HepG2 (cell line): ENCODE results near the gene ERF. TPM values are rescaled to one million over a fixed set of nuclear protein-coding genes. Genes with fewer than 3 reads are reported as not detected.

ENCODE experiments used
- CC2D1A ChIP-seq: sonication (generic); formaldehyde crosslinking; IDR thresholded peaks from 2 replicates; pipeline ENCODE4 v1.8.1; 2023; ENCODE audit warnings: mild to moderate bottlenecking, missing genetic modification reagents
- CHD4 ChIP-seq: fragments of 200-600 bp; sonication (generic); IDR thresholded peaks from 2 replicates; pipeline ENCODE4 v1.7.0; 2017; ENCODE audit warnings: mild to moderate bottlenecking, low read length, borderline replicate concordance
- KDM5A ChIP-seq: fragments of 200-600 bp; sonication (generic); IDR thresholded peaks from 2 replicates; pipeline ENCODE4 v1.7.0; 2018; ENCODE audit warnings: antibody characterized with exemption, mild to moderate bottlenecking, low read length, borderline replicate concordance
- KLF6 ChIP-seq: IDR thresholded peaks from 2 replicates; pipeline ENCODE4 v1.8.0; 2016; ENCODE audit warnings: missing biosample characterization, missing genetic modification reagents
- MAF1 ChIP-seq: sonication (generic); formaldehyde crosslinking; IDR thresholded peaks from 2 replicates; pipeline ENCODE4 v1.5.0; 2020; ENCODE audit warnings: missing genetic modification reagents, borderline replicate concordance
- MIER3 ChIP-seq: IDR thresholded peaks from 2 replicates; pipeline ENCODE4 v1.6.1; 2016; ENCODE audit warnings: missing compliant biosample characterization, borderline replicate concordance
- NR2F6 ChIP-seq, 2 experiments: IDR thresholded peaks; 2 replicates each; pipeline ENCODE4 v1.6.1; 2016; ENCODE audit warnings: antibody characterized with exemption in 1 of 2, mild to moderate bottlenecking in 1 of 2
- ONECUT2 ChIP-seq: sonication (generic); formaldehyde crosslinking; IDR thresholded peaks from 2 replicates; pipeline ENCODE4 v1.4.0; 2020; ENCODE audit warnings: missing genetic modification reagents
- PAF1 ChIP-seq: IDR thresholded peaks from 2 replicates; pipeline ENCODE4 v1.6.1; 2016; ENCODE audit warnings: missing genetic modification reagents, missing compliant biosample characterization
- PAX8 ChIP-seq: sonication (generic); formaldehyde crosslinking; IDR thresholded peaks from 2 replicates; pipeline ENCODE4 v1.8.0; 2022; ENCODE audit warnings: mild to moderate bottlenecking, missing genetic modification reagents, borderline replicate concordance
- PHF21A ChIP-seq: sonication (generic); formaldehyde crosslinking; IDR thresholded peaks from 2 replicates; pipeline ENCODE4 v1.5.0; 2020; ENCODE audit warnings: mild to moderate bottlenecking, missing genetic modification reagents
- PITX1 ChIP-seq: sonication (generic); formaldehyde crosslinking; IDR thresholded peaks from 2 replicates; pipeline ENCODE4 v1.5.1; 2020; ENCODE audit warnings: mild to moderate bottlenecking, missing genetic modification reagents
- RFX1 ChIP-seq: fragments of 450-650 bp; IDR thresholded peaks from 2 replicates; pipeline ENCODE4 v1.6.1; 2017
- RFXAP ChIP-seq: sonication (generic); formaldehyde crosslinking; IDR thresholded peaks from 2 replicates; pipeline ENCODE4 v1.4.0; 2020; ENCODE audit warnings: missing genetic modification reagents, borderline replicate concordance
- RXRA ChIP-seq: sonication (generic); formaldehyde crosslinking; IDR thresholded peaks from 2 replicates; pipeline ENCODE4 v1.5.1; 2020; ENCODE audit warnings: missing genetic modification reagents
- SAFB2 ChIP-seq: sonication (generic); formaldehyde crosslinking; IDR thresholded peaks from 2 replicates; pipeline ENCODE4 v1.5.1; 2020; ENCODE audit warnings: missing genetic modification reagents, low read depth, mild to moderate bottlenecking, borderline replicate concordance
- ZBTB8A ChIP-seq: sonication (generic); formaldehyde crosslinking; IDR thresholded peaks from 2 replicates; pipeline ENCODE4 v1.4.0; 2020; ENCODE audit warnings: mild to moderate bottlenecking, low read depth, missing genetic modification reagents, borderline replicate concordance
- ZFP1 ChIP-seq: IDR thresholded peaks from 2 replicates; pipeline ENCODE4 v1.6.1; 2016
- ZMYM3 ChIP-seq: sonication (generic); formaldehyde crosslinking; IDR thresholded peaks from 2 replicates; pipeline ENCODE4 v1.5.1; 2020; ENCODE audit warnings: mild to moderate bottlenecking, missing genetic modification reagents
- ZNF10 ChIP-seq: sonication (generic); formaldehyde crosslinking; IDR thresholded peaks from 2 replicates; pipeline ENCODE4 v1.4.0; 2020; ENCODE audit warnings: mild to moderate bottlenecking, low read depth, missing genetic modification reagents, borderline replicate concordance
- ZNF441 ChIP-seq: sonication (generic); formaldehyde crosslinking; IDR thresholded peaks from 2 replicates; pipeline ENCODE4 v1.7.0; 2021; ENCODE audit warnings: missing genetic modification reagents, borderline replicate concordance
- polyA plus RNA-seq, 8 experiments: library from polyadenylated mRNA; depleted of rRNA in 3 of 8; stranded (reverse) in 7 of 8; unstranded in 1 of 8; fragments of >200 nt; fragmentation: Illumina TruSeq in 4 of 8; extraction: Trizol in 4 of 8; gene quantifications; 2 replicates each; pipeline versions ENCODE4 v1.2.1 to v1.2.3, GENCODE V29; 2011 to 2016; ENCODE audit warnings: low read depth in 4 of 8, missing spikeins in 1 of 8, mixed read lengths in 1 of 8; ENCODE audit not compliant: insufficient read depth in 1 of 8
- total RNA-seq, 5 experiments: library from RNA; depleted of rRNA; stranded (reverse); fragments of >200 nt; fragmentation: Illumina TruSeq; extraction: Trizol; gene quantifications; 2 replicates each; pipeline ENCODE4 v1.2.3, GENCODE V29; 2016; ENCODE audit warnings: low read depth in 1 of 5
- TF ChIP-seq, protein P1 (sequence below): sonication (generic); formaldehyde crosslinking; IDR thresholded peaks from 2 replicates; pipeline ENCODE4 v1.4.0; 2020; ENCODE audit warnings: mild to moderate bottlenecking, missing genetic modification reagents
- TF ChIP-seq, protein P2 (sequence below): sonication (generic); formaldehyde crosslinking; IDR thresholded peaks from 2 replicates; pipeline ENCODE4 v1.4.0; 2020; ENCODE audit warnings: missing genetic modification reagents, borderline replicate concordance
- TF ChIP-seq, protein P3 (sequence below): sonication (generic); formaldehyde crosslinking; conservative IDR thresholded peaks from 2 replicates; pipeline ENCODE4 v1.5.0; 2020; ENCODE audit warnings: missing genetic modification reagents

The ERF gene
- total and polyA plus RNA-seq, 2 of the 13 experiments (the other 11 are each of a cell fraction or from before 2014, with no cell fraction given) = 67.1 to 69.9 TPM

DNA sequence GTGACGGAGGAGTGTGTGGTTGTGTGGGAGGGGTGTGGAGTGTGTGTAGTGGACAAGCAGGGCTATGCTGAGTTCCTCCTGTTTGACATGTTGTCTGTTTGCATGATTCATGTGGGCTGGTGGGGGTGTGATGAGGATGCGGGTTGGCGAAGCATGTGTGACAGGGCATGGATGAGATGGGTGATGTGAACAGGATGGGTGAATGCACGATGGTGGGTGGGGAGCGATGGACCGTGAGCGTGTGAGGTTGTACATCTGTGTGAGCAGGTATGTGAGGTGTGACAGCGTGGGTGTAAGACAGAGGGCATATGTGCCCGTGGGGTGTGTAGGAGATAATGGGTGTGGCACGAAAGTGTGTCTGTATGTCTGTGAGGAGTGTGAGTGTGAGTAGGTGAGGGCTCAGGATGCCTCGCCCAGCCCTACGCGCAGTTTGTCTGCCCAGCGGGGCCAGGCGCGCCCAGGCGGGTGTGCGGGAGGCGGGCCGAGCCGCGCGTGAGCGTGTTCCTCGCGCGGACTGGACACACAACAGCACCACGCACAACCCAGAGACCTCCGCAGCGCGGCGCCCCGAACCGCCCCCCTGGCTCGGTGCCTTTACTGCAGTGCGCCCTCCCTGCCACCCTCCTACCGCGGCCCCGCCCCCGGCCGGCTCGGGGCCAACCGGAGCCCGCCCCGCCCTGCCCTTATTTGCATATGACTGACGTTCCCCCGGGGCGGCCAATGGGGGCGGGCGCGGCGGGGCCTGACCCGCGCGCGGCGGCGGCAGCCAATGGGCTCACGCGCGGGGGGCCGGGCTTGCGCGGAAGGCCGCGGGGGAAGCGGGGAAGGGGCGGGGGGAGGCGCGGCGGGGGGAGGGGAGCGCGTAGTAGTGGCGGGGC lies 28.5 kb upstream of the ERF start (continued):
- TF ChIP-seq, protein P1, sequence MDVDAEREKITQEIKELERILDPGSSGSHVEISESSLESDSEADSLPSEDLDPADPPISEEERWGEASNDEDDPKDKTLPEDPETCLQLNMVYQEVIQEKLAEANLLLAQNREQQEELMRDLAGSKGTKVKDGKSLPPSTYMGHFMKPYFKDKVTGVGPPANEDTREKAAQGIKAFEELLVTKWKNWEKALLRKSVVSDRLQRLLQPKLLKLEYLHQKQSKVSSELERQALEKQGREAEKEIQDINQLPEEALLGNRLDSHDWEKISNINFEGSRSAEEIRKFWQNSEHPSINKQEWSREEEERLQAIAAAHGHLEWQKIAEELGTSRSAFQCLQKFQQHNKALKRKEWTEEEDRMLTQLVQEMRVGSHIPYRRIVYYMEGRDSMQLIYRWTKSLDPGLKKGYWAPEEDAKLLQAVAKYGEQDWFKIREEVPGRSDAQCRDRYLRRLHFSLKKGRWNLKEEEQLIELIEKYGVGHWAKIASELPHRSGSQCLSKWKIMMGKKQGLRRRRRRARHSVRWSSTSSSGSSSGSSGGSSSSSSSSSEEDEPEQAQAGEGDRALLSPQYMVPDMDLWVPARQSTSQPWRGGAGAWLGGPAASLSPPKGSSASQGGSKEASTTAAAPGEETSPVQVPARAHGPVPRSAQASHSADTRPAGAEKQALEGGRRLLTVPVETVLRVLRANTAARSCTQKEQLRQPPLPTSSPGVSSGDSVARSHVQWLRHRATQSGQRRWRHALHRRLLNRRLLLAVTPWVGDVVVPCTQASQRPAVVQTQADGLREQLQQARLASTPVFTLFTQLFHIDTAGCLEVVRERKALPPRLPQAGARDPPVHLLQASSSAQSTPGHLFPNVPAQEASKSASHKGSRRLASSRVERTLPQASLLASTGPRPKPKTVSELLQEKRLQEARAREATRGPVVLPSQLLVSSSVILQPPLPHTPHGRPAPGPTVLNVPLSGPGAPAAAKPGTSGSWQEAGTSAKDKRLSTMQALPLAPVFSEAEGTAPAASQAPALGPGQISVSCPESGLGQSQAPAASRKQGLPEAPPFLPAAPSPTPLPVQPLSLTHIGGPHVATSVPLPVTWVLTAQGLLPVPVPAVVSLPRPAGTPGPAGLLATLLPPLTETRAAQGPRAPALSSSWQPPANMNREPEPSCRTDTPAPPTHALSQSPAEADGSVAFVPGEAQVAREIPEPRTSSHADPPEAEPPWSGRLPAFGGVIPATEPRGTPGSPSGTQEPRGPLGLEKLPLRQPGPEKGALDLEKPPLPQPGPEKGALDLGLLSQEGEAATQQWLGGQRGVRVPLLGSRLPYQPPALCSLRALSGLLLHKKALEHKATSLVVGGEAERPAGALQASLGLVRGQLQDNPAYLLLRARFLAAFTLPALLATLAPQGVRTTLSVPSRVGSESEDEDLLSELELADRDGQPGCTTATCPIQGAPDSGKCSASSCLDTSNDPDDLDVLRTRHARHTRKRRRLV (CRISPR knock-in tag) = no peak
- no peak for TF ChIP-seq CC2D1A (CRISPR knock-in tag)
- TF ChIP-seq MIER3 (CRISPR knock-in tag) = no peak
- no peak for TF ChIP-seq ONECUT2 (CRISPR knock-in tag)
- no peak for TF ChIP-seq KDM5A
- no peak for TF ChIP-seq ZFP1
- no peak for TF ChIP-seq PHF21A (CRISPR knock-in tag)
- no peak for TF ChIP-seq PAF1
- no peak for TF ChIP-seq RXRA (CRISPR knock-in tag)
- no peak for TF ChIP-seq ZBTB8A (CRISPR knock-in tag)
- TF ChIP-seq, protein P2, sequence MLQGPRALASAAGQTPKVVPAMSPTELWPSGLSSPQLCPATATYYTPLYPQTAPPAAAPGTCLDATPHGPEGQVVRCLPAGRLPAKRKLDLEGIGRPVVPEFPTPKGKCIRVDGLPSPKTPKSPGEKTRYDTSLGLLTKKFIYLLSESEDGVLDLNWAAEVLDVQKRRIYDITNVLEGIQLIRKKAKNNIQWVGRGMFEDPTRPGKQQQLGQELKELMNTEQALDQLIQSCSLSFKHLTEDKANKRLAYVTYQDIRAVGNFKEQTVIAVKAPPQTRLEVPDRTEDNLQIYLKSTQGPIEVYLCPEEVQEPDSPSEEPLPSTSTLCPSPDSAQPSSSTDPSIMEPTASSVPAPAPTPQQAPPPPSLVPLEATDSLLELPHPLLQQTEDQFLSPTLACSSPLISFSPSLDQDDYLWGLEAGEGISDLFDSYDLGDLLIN (CRISPR knock-in tag) = no peak
- no peak for TF ChIP-seq PITX1 (CRISPR knock-in tag)
- TF ChIP-seq MAF1 (CRISPR knock-in tag) = no peak
- TF ChIP-seq, protein P3, sequence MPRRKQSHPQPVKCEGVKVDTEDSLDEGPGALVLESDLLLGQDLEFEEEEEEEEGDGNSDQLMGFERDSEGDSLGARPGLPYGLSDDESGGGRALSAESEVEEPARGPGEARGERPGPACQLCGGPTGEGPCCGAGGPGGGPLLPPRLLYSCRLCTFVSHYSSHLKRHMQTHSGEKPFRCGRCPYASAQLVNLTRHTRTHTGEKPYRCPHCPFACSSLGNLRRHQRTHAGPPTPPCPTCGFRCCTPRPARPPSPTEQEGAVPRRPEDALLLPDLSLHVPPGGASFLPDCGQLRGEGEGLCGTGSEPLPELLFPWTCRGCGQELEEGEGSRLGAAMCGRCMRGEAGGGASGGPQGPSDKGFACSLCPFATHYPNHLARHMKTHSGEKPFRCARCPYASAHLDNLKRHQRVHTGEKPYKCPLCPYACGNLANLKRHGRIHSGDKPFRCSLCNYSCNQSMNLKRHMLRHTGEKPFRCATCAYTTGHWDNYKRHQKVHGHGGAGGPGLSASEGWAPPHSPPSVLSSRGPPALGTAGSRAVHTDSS (CRISPR knock-in tag) = no peak
- TF ChIP-seq KLF6 (CRISPR knock-in tag) = no peak
- no peak for TF ChIP-seq ZNF441 (CRISPR knock-in tag)
- TF ChIP-seq SAFB2 (CRISPR knock-in tag) = no peak
- TF ChIP-seq NR2F6 (IDR thresholded peaks at IDR 0.05) = no peak
- no peak for TF ChIP-seq NR2F6 (CRISPR knock-in tag; IDR thresholded peaks at IDR 0.05)
- no peak for TF ChIP-seq RFXAP (CRISPR knock-in tag)
- TF ChIP-seq CHD4 = no peak
- TF ChIP-seq ZNF10 (CRISPR knock-in tag) = no peak
- TF ChIP-seq ZMYM3 (CRISPR knock-in tag) = no peak
- TF ChIP-seq RFX1 = no peak
- TF ChIP-seq PAX8 (CRISPR knock-in tag) = 0 out of 2 replicates have a peak, but pooled peaks have one; percentile 22
